NCI-H345 treated with DMSO at 0.1 percent for 48 hours (cell line): ENCODE measurements around the gene OBI1.
"Not testable (repeated sequence)": the region's sequence is repeated elsewhere in the genome, so short reads cannot be mapped to it uniquely, and the experiment has no call there.

ENCODE experiments used
- DNase-seq: peaks from one replicate; lab custom pipeline; 2025; ENCODE audit not compliant: unreplicated experiment; lab: John Stamatoyannopoulos, UW

The OBI1 gene

GRCh38 chr13:78649997-78650716, 8.8 kb downstream of the OBI1 start:
- DNase-seq = no peak

DNA sequence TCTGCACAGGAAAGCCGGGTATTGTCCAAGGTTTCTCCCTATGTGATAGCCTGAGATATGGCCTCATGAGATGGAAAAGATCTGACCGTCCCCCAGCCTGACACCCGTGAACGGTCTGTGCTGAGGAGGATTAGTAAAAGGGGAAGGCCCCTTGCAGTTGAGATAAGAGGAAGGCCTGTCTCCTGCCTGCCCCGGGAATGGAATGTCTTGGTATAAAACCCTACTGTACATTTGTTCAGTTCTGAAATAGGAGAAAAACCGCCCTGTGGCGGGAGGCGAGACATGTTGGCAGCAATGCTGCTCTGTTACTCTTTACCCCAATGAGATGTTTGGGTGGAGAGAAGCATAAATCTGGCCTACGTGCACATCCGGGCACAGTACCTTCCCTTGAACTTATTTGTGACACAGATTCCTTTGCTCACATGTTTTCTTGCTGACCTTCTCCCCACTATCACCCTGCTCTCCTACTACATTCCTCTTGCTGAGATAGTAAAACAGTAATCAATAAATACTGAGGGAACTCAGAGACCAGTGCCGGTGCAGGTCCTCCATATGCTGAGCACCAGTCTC, 11.8 kb downstream of the OBI1 start:
- not testable (repeated sequence) for DNase-seq

GRCh38 chr13:78638216-78638615, 20.7 kb downstream of the OBI1 start:
- no peak for DNase-seq

DNA sequence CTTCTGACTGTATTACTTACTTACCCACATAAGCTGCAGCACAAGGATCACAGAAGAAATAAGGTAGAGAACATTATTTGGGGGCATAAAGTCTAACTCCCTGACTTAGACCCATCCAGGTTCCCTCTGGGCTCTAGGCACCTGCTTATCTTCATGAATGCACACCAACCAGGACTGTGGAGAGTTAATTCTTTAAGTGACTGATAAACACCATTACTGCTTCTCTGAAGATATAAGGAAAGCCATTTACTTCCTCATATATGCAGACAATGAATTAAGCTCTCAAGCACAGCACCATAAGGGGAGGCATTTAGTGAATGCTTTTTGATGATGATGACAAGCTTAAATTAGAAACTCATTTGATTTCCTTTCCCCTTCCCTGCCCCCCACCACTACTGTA, 22.5 kb downstream of the OBI1 start:
- no peak for DNase-seq

DNA sequence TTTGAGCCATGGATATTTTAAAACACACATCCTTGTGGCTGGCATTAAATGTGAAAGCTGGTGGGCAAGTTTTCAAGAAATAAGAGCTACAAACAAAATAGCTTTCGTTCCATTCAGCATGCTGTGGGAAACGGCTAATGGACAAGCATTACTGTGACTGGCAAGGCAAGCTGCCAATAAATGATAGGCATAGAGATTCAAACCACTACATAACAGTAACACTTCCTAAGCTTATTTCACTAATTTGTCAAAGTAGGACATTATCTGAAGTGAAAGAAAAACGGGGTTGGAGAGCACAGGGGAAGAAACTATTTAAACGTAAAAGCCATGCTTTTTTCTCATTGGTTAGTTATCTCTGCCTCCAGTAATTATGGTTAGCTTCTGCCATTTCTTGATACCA, 26.0 kb downstream of the OBI1 start:
- DNase-seq = no peak

DNA sequence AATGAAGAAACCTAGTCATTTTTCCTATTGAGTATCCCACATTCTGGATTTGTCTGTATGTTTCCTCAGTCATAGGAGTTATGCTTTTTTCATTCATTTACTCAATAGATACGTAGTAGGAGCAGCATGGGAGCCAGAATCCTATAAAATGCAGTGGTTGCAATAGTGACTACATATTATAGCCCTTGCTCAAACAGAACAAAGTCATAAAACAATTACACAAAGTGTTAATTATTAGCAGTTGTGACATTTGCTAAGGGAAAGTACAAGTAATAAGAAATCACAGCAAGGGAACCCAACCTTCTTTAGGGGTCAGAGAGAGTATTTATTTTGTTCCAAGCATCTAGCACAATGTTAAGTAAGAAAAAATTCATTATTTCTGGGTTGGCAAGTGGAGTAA, 27.9 kb downstream of the OBI1 start:
- DNase-seq = no peak

DNA sequence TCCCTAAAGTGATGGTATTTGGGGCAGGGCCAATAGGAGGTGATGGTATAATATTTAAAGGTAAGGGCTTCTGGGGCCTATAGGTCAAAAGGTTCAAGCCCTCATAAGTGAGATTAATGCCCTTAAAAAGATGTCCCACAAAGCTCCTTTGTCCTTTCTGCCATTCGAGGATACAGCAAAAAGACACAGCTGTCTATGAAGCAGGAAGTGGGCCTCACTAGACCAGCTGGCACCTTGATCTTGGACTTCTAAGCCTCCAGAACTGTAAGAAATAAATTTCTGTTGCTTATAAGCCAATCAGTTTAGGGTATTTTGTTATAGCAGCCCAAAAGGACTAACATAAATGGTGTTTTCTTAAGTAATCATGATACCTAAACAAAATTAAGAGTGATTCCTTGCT, 28.4 kb downstream of the OBI1 start:
- DNase-seq = no peak

DNA sequence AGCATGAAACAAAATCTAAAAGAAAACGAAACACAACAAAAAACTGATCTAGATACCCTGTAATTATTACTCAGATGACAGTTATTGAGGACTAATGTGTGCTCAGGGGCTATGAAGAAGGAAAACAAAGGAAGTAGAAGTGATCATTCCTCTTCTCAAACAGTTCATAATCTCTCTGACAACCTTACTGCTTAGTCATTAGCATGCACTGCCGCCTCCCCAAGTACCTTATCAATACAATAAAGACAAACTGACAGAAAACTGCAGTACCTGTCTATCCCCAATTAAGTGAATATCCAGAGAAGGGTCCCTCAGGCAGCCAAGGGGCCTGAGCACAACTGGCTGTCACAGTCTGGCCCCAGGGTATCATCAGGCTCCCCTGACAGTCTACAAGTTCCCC, 33.6 kb downstream of the OBI1 start:
- DNase-seq = no peak

DNA sequence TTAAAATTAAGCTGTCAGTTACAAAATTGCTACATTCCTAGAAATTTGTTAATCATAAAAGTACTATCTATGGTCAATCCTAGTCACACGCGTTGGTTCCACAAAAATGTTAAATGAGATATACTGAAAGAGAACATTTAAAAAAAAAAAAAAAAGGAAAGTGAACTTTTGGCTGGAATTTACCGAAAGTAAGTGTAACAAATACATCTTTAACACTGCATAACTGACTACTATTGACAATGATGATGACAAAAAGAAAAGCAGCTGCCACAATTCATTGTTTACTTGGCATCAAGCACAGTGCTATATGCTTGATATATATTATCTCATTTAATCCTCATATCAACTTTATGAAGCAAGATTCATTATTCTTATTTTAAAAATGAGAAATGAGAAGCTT, 35.8 kb downstream of the OBI1 start:
- DNase-seq = no peak

GRCh38 chr13:78620936-78621470, 38.0 kb downstream of the OBI1 start:
- DNase-seq = no peak

DNA sequence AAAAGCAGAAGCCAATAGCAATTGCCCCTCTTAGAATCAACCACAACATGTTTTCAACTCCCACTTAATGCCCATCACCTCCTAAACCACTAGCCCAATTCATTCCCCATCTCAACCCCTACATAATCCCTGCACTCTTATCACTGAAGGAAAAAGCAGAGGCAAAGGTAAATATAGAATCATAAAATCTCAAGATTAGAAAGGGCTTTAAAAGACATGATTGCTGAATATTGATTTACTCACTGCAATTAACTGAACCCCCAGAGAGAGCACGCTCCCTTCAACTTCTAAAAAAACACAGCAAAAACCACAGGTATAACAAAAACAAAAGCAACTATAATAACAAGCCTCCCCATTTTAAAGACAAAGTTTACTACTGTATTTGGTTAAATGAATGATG, 40.5 kb downstream of the OBI1 start:
- no peak for DNase-seq

DNA sequence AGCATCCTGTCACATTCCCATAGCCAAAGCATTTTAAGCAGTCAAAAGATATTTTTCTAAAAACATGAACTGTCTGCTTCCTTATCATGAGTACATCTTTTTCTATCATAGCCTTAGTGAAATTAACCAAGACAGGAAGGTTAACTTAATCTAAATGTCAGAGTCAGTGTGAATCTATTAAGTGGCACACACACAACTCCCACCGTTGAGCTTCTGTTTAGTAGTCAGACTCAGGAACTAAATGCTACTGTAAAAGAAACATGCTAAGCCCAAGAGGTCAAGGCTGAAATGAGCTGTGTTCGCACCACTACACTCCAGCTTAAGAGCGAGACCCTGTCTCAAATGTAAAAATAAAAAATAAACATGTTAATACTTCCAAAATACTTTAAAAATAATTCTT, 47.9 kb downstream of the OBI1 start:
- DNase-seq = no peak

GRCh38 chr13:78610381-78610883, 48.5 kb downstream of the OBI1 start:
- no peak for DNase-seq

GRCh38 chr13:78609464-78610205, 49.3 kb downstream of the OBI1 start:
- DNase-seq = no peak

- no peak for DNase-seq
Observed at GRCh38 chr13:78608688-78609463, 50.1 kb downstream of the OBI1 start.

GRCh38 chr13:78608252-78608687, 50.7 kb downstream of the OBI1 start:
- DNase-seq = no peak

- no peak for DNase-seq
Observed at GRCh38 chr13:78607409-78608251, 51.3 kb downstream of the OBI1 start.

GRCh38 chr13:78606471-78607408, 52.2 kb downstream of the OBI1 start:
- no peak for DNase-seq
